ENCODE measurements around the gene ATF3. TPM values are rescaled to one million over a fixed set of nuclear protein-coding genes. Genes with fewer than 3 reads are reported as not detected.

ATF3 gene
- total RNA-seq, 1 experiment from 2014 or later, result 43.2 TPM

GRCh38 chr1:212648431-212648830 is 39.9 kb downstream of the ATF3 start:
- Histone ChIP-seq H3K4me2 (ENCODE audit: low read length) (no peak overlapping the region), H4K20me1 (ENCODE audit: insufficient read depth) (no peaks in the 10 kb centered on the region), H3K9me3 (ENCODE audit: control insufficient read depth in 1 of 2, insufficient read depth in 1 of 2, low read depth in 1 of 2, low read length in 2 of 2) (no peaks in the 10 kb centered on the region), H3K27me3 (ENCODE audit: insufficient read depth, low read length) (no peaks in the 10 kb centered on the region), H3K4me3 (replicated peaks in 1 of 2; ENCODE audit: low read depth in 1 of 2, low read length in 2 of 2) (no peak overlapping the region), H3K36me3 (ENCODE audit: control insufficient read depth in 1 of 2, insufficient read depth in 2 of 2, low read length in 2 of 2) (no peaks in the 10 kb centered on the region), H3K79me2 (ENCODE audit: insufficient read depth, low read length) (no peaks in the 10 kb centered on the region), H3K27ac (ENCODE audit: low read depth, low read length) (no peak overlapping the region), H2AFZ (ENCODE audit: low read depth, low read length, poor library complexity, severe bottlenecking) (no peak overlapping the region), H3K9ac (ENCODE audit: low read length) (no peak overlapping the region), H3K9me2 (ENCODE audit: insufficient read depth) (no peaks in the 10 kb centered on the region), H3K4me1 (ENCODE audit: control insufficient read depth in 1 of 2, insufficient read depth in 2 of 2, low read length in 2 of 2) (no peaks in the 10 kb centered on the region)
- TF ChIP-seq SRF (IDR thresholded peaks at IDR 0.05; ENCODE audit: low read depth) (no peak), SP1 (IDR thresholded peaks at IDR 0.05; ENCODE audit: low read depth) (no peak), SIN3A (IDR thresholded peaks at IDR 0.05; ENCODE audit: low read depth) (no peak)
- intact Hi-C loops (cut with micrococcal nuclease), result no loop called here
- RAD21 ChIA-PET (ENCODE audit: low non-redundant PET in 1 of 2, low total read pairs in 2 of 2, uncharacterized antibody in 2 of 2, unreplicated experiment in 2 of 2), result no interaction called here
- DNase-seq (ENCODE audit: low read depth, low spot score) (no peak), ATAC-seq (no peak)
- BruUV-seq (replicated peaks), result no TSS peak
- POLR2A ChIA-PET, result no interaction called here
- CTCF ChIA-PET, result interaction anchor here (2.4 kb wide), 1 partner anchor 17 kb away, joined by 8 read pairs; no protein-coding TSS in a partner anchor

GRCh38 chr1:212649020-212649419 is 40.5 kb downstream of the ATF3 start:
- H3K4me1 ChIP-seq (ENCODE audit: control insufficient read depth in 1 of 2, insufficient read depth in 2 of 2, low read length in 2 of 2), result no peaks in the 10 kb centered on the region
- H3K4me3 ChIP-seq (replicated peaks in 1 of 2; ENCODE audit: low read depth in 1 of 2, low read length in 2 of 2), result no peak overlapping the region
- no peak overlapping the region for H3K27ac ChIP-seq (ENCODE audit: low read depth, low read length)
- CTCF ChIA-PET, result interaction anchor here (2.4 kb wide), 1 partner anchor 16 kb away, joined by 8 read pairs; no protein-coding TSS in a partner anchor
- H3K9me2 ChIP-seq (ENCODE audit: insufficient read depth), result no peaks in the 10 kb centered on the region
- no peaks in the 10 kb centered on the region for H3K79me2 ChIP-seq (ENCODE audit: insufficient read depth, low read length)
- H2AFZ ChIP-seq (ENCODE audit: low read depth, low read length, poor library complexity, severe bottlenecking), result peak overlapping the region; percentile 17
- no peak overlapping the region for H3K9ac ChIP-seq (ENCODE audit: low read length)
- no peaks in the 10 kb centered on the region for H3K27me3 ChIP-seq (ENCODE audit: insufficient read depth, low read length)
- intact Hi-C loops (cut with micrococcal nuclease), result no loop called here
- DNase-seq (ENCODE audit: low read depth, low spot score) (no peak), ATAC-seq (no peak)
- H3K36me3 ChIP-seq (ENCODE audit: control insufficient read depth in 1 of 2, insufficient read depth in 2 of 2, low read length in 2 of 2), result no peaks in the 10 kb centered on the region
- POLR2A ChIA-PET, result no interaction called here
- RAD21 ChIA-PET (ENCODE audit: low non-redundant PET in 1 of 2, low total read pairs in 2 of 2, uncharacterized antibody in 2 of 2, unreplicated experiment in 2 of 2), result no interaction called here
- H3K9me3 ChIP-seq (ENCODE audit: control insufficient read depth in 1 of 2, insufficient read depth in 1 of 2, low read depth in 1 of 2, low read length in 2 of 2), result no peaks in the 10 kb centered on the region
- no TSS peak for BruUV-seq (replicated peaks)
- no peak overlapping the region for H3K4me2 ChIP-seq (ENCODE audit: low read length)
- TF ChIP-seq YY1 (IDR thresholded peaks at IDR 0.05; ENCODE audit: extremely low read depth, insufficient replicate concordance, low read depth, low read length) (no peak), RAD21 (IDR thresholded peaks at IDR 0.05; ENCODE audit: low read depth) (no peak), CEBPB (IDR thresholded peaks at IDR 0.05; ENCODE audit: low read depth) (no peak), SP1 (IDR thresholded peaks at IDR 0.05; ENCODE audit: low read depth) (no peak), EGR1 (IDR thresholded peaks at IDR 0.05; ENCODE audit: low read depth) (no peak)
- no peaks in the 10 kb centered on the region for H4K20me1 ChIP-seq (ENCODE audit: insufficient read depth)
